ENCODE data around the gene SH3BP5.

Gene SH3BP5

DNA sequence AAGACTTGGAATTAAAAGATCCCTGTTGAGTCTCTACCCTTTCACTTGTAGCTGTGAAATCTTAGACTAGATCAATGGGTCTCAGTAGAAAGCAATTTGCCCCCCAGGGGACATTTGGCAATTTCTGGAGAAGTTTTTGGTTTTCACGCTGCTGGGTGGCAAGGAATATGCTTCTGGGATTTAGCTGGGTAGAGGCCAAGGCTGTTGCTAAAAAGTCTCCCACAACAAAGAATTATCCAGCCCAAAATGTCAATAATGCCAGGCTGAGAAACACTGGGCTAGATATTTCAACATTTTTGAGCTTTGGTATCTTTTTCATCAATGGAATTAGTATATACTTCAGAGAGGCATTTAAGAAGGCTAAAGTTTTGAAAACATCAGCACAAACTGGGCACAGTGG lies 117.6 kb downstream of the SH3BP5 start:
- Histone ChIP-seq H3K36me3 (peaks cover 52 to 77% (median 58%) of the 10 kb centered on the region in 3 donors), H3K9me3 (no peaks in the 10 kb centered on the region), H3K27ac (no peak overlapping the region), H3K4me3 (no peak overlapping the region), H3K27me3 (no peaks in the 10 kb centered on the region), H3K4me1 (peaks cover 0 to 46% (median 1%) of the 10 kb centered on the region in 4 donors)
- no peak for DNase-seq
- intact Hi-C loops (cut with DNase I; ENCODE audit: low total_unique reads) = no loop called here
- TF ChIP-seq, protein P1, sequence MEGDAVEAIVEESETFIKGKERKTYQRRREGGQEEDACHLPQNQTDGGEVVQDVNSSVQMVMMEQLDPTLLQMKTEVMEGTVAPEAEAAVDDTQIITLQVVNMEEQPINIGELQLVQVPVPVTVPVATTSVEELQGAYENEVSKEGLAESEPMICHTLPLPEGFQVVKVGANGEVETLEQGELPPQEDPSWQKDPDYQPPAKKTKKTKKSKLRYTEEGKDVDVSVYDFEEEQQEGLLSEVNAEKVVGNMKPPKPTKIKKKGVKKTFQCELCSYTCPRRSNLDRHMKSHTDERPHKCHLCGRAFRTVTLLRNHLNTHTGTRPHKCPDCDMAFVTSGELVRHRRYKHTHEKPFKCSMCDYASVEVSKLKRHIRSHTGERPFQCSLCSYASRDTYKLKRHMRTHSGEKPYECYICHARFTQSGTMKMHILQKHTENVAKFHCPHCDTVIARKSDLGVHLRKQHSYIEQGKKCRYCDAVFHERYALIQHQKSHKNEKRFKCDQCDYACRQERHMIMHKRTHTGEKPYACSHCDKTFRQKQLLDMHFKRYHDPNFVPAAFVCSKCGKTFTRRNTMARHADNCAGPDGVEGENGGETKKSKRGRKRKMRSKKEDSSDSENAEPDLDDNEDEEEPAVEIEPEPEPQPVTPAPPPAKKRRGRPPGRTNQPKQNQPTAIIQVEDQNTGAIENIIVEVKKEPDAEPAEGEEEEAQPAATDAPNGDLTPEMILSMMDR (IDR thresholded peaks at IDR 0.05) = no peak

DNA sequence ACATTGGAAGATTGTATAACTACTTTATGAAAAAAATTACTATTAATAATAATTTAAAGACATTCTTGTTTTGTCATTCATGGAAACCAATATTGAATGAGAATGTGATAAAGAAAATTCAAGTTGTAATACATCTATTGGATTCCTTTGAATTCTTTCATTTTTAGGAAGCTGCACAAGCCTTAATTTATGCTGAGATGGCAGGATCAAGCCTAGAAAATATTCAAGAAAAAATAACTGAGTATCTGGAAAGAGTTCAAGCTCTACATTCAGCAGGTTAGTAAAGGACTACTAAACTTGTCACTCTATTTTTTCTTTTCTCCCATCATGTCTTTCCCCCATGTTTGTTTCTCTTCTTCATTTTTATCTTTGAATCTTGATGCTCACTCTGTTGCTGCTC lies 120.4 kb downstream of the SH3BP5 start:
- TF ChIP-seq, protein P1 (IDR thresholded peaks at IDR 0.05) = no peak
- no peak overlapping the region for H3K4me3 ChIP-seq
- H3K27me3 ChIP-seq = no peaks in the 10 kb centered on the region
- H3K27ac ChIP-seq = no peak overlapping the region
- no peak for DNase-seq
- intact Hi-C loops (cut with DNase I; ENCODE audit: low total_unique reads) = no loop called here
- H3K36me3 ChIP-seq = peaks cover 25 to 49% (median 33%) of the 10 kb centered on the region in 3 donors
- no peaks in the 10 kb centered on the region for H3K9me3 ChIP-seq
- peaks cover 0 to 58% (median 16%) of the 10 kb centered on the region in 4 donors for H3K4me1 ChIP-seq

DNA sequence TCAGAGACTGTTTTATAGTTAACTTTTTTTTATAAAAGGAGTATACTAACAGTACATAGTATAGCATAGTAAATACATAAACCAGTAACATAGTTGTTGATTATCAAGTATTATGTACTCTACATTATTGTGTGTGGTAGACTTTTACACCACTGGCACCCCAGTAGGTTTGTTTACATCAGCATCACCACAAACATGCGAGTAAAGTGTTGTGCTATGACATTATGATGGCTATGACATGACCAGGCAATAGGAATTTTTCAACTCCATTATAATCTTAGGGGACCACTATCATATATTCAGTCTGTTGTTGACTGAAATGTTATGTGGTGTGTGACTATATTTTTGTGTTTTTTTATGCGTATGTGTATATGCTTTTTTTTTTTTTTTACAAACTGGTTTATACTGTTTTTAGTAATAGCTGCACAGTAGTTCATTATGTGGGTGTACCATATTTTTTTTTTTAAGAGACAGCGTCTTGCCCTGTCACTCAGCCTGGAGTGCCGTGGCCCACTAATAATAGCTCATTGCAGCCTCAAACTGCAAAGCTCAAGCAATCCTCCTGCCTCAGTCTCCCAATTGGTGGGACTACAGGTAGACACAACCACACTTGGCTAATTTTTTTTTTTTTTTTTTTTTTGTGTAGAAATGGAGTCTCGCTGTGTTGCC lies 124.4 kb downstream of the SH3BP5 start:
- no peaks in the 10 kb centered on the region for H3K27me3 ChIP-seq
- peak overlapping the region; percentile 90 to 98 for H3K4me3 ChIP-seq
- no peak for DNase-seq
- TF ChIP-seq, protein P1 (IDR thresholded peaks at IDR 0.05) = no peak
- H3K27ac ChIP-seq = peak overlapping the region; percentile 96 to 97
- peaks cover 0 to 51% (median 16%) of the 10 kb centered on the region in 4 donors for H3K4me1 ChIP-seq
- H3K36me3 ChIP-seq = peaks cover 9 to 22% (median 13%) of the 10 kb centered on the region in 3 donors
- no peaks in the 10 kb centered on the region for H3K9me3 ChIP-seq
- intact Hi-C loops (cut with DNase I; ENCODE audit: low total_unique reads) = loop anchor here (5.0 kb wide), 1 partner anchor 101 kb away; no protein-coding TSS in a partner anchor

DNA sequence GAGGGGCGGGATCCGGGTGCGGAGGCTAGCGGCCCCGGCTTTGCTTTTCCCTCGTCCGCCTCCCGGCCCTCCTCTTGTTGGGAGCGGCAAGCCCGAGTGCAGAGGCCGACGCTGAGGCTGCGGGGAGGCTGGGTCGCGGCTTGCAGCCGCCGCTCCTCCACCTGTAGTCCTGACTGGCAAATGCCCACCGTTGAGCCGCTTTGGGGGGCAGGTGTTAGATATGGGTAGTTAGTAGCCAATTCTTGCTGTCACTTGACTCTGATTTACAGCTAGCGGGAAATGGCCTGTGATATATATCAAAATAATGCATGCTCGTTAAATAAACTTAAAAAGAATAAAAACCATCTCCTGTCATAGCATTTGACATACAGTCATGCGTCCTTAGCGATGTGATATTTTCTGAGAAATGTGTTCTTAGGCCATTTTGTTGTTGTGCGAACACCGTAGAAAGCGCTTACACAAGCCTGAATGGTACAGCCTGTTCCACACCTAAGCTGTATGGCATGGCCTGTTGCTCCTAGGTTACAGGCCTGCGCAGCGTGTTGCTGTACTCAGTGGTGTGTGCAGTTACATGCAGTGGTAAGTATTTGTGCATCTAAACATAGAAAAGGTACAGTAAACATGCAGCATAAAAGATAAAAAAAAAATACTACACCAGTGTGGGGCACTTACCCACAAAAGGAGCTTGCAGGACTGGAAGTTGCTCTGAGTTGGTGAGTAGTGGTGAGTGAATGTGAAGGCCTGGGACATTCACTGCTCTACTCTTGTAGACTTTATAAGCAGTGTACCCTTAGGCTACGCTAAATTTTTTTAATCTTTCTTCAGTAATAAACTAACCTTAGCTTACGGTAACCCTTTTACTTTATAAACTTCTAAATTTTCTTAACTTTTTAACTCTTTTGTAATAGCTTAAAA lies 125.5 kb downstream of the SH3BP5 start:
- Histone ChIP-seq H3K27ac (peak overlapping the region; percentile 96 to 97), H3K4me1 (peaks cover 0 to 45% (median 16%) of the 10 kb centered on the region in 4 donors), H3K4me3 (peak overlapping the region; percentile 90 to 98), H3K36me3 (peaks cover 0 to 12% (median 3%) of the 10 kb centered on the region in 3 donors), H3K9me3 (no peaks in the 10 kb centered on the region), H3K27me3 (no peaks in the 10 kb centered on the region)
- TF ChIP-seq, protein P1 (IDR thresholded peaks at IDR 0.05) = no peak
- peak; percentile 43 to 76 for DNase-seq
- intact Hi-C loops (cut with DNase I; ENCODE audit: low total_unique reads) = loop anchor here (5.0 kb wide), 1 partner anchor 100 kb away; no protein-coding TSS in a partner anchor

DNA sequence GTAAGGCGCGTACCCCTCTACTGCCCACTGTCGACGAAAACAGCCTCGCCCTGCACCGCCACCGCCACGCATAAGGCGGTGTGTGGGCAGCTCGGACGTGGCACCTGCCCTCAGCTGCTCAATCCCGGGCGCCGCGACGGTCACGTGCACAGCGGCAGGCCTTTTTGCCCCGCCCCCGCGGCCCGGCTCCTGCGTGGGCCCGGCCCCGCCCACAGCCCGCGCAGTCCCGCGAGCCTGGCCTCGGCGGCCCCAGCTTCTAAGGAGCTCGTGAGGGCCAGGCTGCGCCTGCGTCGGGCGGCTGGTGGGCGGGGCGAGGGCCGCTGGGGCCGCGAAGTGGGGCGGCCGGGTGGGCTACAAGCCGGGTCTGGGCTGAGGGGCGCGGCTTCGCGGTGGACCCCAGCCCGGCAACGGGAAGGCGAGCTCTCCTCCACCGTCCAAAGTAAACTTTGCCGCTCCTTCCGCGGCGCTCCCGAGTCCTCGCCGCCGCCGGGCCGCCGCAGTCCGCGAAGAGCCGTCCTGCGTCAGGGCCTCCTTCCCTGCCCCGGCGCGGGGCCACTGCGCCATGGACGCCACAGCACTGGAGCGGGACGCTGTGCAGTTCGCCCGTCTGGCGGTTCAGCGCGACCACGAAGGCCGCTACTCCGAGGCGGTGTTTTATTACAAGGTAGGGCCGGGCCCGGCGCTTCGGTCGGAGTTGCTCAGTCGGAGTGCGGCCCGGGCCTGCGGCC lies 126.3 kb downstream of the SH3BP5 start, which contains the start of gene CAPN7:
Gene CAPN7, plus strand, starts transcription at position 313 of the 728 bp plus-strand sequence. Its CDS starts 250 bp downstream, at position 563.
- DNase-seq = peak; percentile 95 to 98
- intact Hi-C loops (cut with DNase I; ENCODE audit: low total_unique reads) = loop anchor here (5.0 kb wide), 1 partner anchor 99 kb away; no protein-coding TSS in a partner anchor
- H3K27me3 ChIP-seq = no peaks in the 10 kb centered on the region
- no peaks in the 10 kb centered on the region for H3K9me3 ChIP-seq
- peak within 1 kb of the TSS; percentile 90 to 98 for H3K4me3 ChIP-seq
- TF ChIP-seq, protein P1 (IDR thresholded peaks at IDR 0.05) = peak; percentile 47 to 54
- H3K36me3 ChIP-seq = peaks cover 0 to 8% (median 0%) of the 10 kb centered on the region in 3 donors
- peak within 1 kb of the TSS; percentile 96 to 97 for H3K27ac ChIP-seq
- peaks cover 0 to 37% (median 16%) of the 10 kb centered on the region in 4 donors for H3K4me1 ChIP-seq
